Endothelial cell of umbilical vein (primary cell): Measurements from ENCODE around the gene ZP1. TPM values are rescaled to one million over a fixed set of nuclear protein-coding genes. Genes with fewer than 3 reads are reported as not detected.

Experiments used
- BruUV-seq: library from RNA; stranded (reverse); fragments of 400-500 nt; replicated peaks from 2 replicates; lab custom pipeline; 2021; lab: Mats Ljungman, UMichigan
- CTCF ChIA-PET: fragments of 300-600, 350-600 bp; sonication (Branson Sonifier 250); formaldehyde crosslinking; loops from one replicate; lab custom pipeline; 2021; ENCODE audit warnings: antibody characterized with exemption, inconsistent platforms; lab: Charles Lee
- POLR2A ChIA-PET: fragments of 300-600, 350-600 bp; sonication (Branson Sonifier 250); formaldehyde crosslinking; loops from one replicate; lab custom pipeline; 2021; ENCODE audit warnings: antibody characterized with exemption, inconsistent platforms; lab: Charles Lee
- DNase-seq: peaks from one replicate; pipeline ENCODE4 v3.0.0-alpha.2; 2011; ENCODE audit warnings: low read depth, low spot score
- FAIRE-seq: peaks from 2 replicates; lab custom pipeline; 2011; peaks lifted over from hg19 to GRCh38; lab: Jason Lieb, UNC
- H2AFZ ChIP-seq: 2 replicates; pipeline ENCODE4 v1.6.0; 2012; ENCODE audit warnings: low read depth, low read length, control low read depth, inconsistent platforms
- H3K27ac ChIP-seq: 2 replicates; pipeline ENCODE4 v1.5.1; 2011; ENCODE audit warnings: low read depth, mild to moderate bottlenecking, control low read depth, low read length, moderate library complexity; ENCODE audit not compliant: insufficient read depth
- H3K27me3 ChIP-seq, 2 experiments: 2 replicates each; pipeline versions ENCODE4 v1.6.0 to v1.6.1; 2011; ENCODE audit warnings: low read length in 2 of 2, mixed read lengths in 1 of 2; ENCODE audit not compliant: control insufficient read depth in 2 of 2, insufficient read depth in 2 of 2
- H3K36me3 ChIP-seq, 2 experiments: 2 replicates in 1 of 2; 3 replicates in 1 of 2; pipeline ENCODE4 v1.5.1; 2011; ENCODE audit warnings: low read length in 2 of 2, mild to moderate bottlenecking in 1 of 2, moderate library complexity in 1 of 2; ENCODE audit not compliant: control insufficient read depth in 2 of 2, insufficient read depth in 2 of 2; ENCODE audit errors: extremely low read depth in 1 of 2
- H3K4me1 ChIP-seq: 3 replicates; pipeline ENCODE4 v1.5.1; 2011; ENCODE audit warnings: mild to moderate bottlenecking, low read length; ENCODE audit not compliant: control insufficient read depth, insufficient read depth; ENCODE audit errors: extremely low read depth
- H3K4me2 ChIP-seq: 2 replicates; pipeline ENCODE4 v1.6.1; 2011; ENCODE audit warnings: low read length, control low read depth, mixed read lengths; ENCODE audit not compliant: insufficient read depth
- H3K4me3 ChIP-seq, 3 experiments: fragments of 200-600 bp in 1 of 3; sonication (generic), shearing (Covaris generic) in 1 of 3; replicated peaks in 1 of 3; 2 replicates each; pipeline ENCODE4 v1.5.1; 2011 to 2016; ENCODE audit warnings: control low read depth in 3 of 3, low read length in 3 of 3, mild to moderate bottlenecking in 2 of 3, inconsistent platforms in 1 of 3, low read depth in 1 of 3, moderate library complexity in 1 of 3; ENCODE audit not compliant: insufficient read depth in 1 of 3
- H3K79me2 ChIP-seq: 2 replicates; pipeline ENCODE4 v1.6.0; 2012; ENCODE audit warnings: low read length, inconsistent platforms; ENCODE audit not compliant: control insufficient read depth, insufficient read depth
- H3K9ac ChIP-seq: replicated peaks from 2 replicates; pipeline ENCODE3; 2011; ENCODE audit warnings: low read length, control low read depth; ENCODE audit not compliant: insufficient read depth; ENCODE audit errors: extremely low read depth
- H3K9me1 ChIP-seq: replicated peaks from 3 replicates; pipeline ENCODE4 v1.6.0; 2011; ENCODE audit warnings: mild to moderate bottlenecking, low read length; ENCODE audit not compliant: control insufficient read depth, insufficient read depth; ENCODE audit errors: extremely low read depth
- H3K9me3 ChIP-seq: replicated peaks from 2 replicates; pipeline ENCODE4 v1.5.1; 2012; ENCODE audit warnings: low read length, inconsistent platforms; ENCODE audit not compliant: control insufficient read depth, insufficient read depth
- H4K20me1 ChIP-seq: replicated peaks from 2 replicates; pipeline ENCODE3; 2011; ENCODE audit warnings: mild to moderate bottlenecking, low read length; ENCODE audit not compliant: control insufficient read depth, insufficient read depth; ENCODE audit errors: extremely low read depth
- FOS ChIP-seq: IDR thresholded peaks from 2 replicates; pipeline ENCODE4 v1.6.1; 2011; ENCODE audit warnings: mild to moderate bottlenecking, low read length, moderate library complexity, borderline replicate concordance; ENCODE audit not compliant: insufficient read depth
- JUN ChIP-seq: IDR thresholded peaks from 2 replicates; pipeline ENCODE4 v1.6.1; 2011; ENCODE audit warnings: borderline replicate concordance, low read depth; ENCODE audit not compliant: insufficient read length, insufficient read depth
- POLR2A ChIP-seq: IDR thresholded peaks from 2 replicates; pipeline ENCODE4 v1.6.1; 2012; ENCODE audit warnings: low read depth, mild to moderate bottlenecking, control low read depth, low read length
- dilution Hi-C: fragments of 300-500 bp; cut with MboI; formaldehyde crosslinking; loops from one replicate; pipeline ENCODE4 v1.15.0; 2019; ENCODE audit warnings: low sequenced_read_pairs; ENCODE audit not compliant: extremely low pct_ligation_motif_present
- intact Hi-C: fragments of 100-400 bp; cut with micrococcal nuclease; formaldehyde crosslinking; loops from one replicate; pipeline ENCODE4 v1.10.0; 2022
- polyA plus RNA-seq, 4 experiments: library from polyadenylated mRNA; depleted of rRNA in 3 of 4; stranded (reverse) in 3 of 4; unstranded in 1 of 4; fragments of >200 nt; gene quantifications; 2 replicates each; pipeline versions ENCODE4 v1.2.1 to v1.2.3, GENCODE V29; 2011 to 2012; ENCODE audit warnings: missing spikeins in 1 of 4
- total RNA-seq: library from RNA; stranded (reverse); gene quantifications from 2 replicates; pipeline ENCODE4 v1.2.3, GENCODE V29; 2021
- TF ChIP-seq, protein P1 (sequence below), 2 donors: IDR thresholded peaks; 1 replicate in 1 of 2; 2 replicates in 1 of 2; pipeline ENCODE4 v1.5.1; 2011; ENCODE audit warnings: low read length in 2 of 2, mild to moderate bottlenecking in 2 of 2, moderate library complexity in 2 of 2, control low read depth in 1 of 2, inconsistent platforms in 1 of 2, low read depth in 1 of 2; ENCODE audit not compliant: insufficient read depth in 1 of 2; ENCODE audit errors: extremely low read depth in 1 of 2

Gene ZP1
- total and polyA plus RNA-seq, 2 donors (not counting 3 experiments of a cell fraction or from before 2014, with no cell fraction given), result not detected

DNA sequence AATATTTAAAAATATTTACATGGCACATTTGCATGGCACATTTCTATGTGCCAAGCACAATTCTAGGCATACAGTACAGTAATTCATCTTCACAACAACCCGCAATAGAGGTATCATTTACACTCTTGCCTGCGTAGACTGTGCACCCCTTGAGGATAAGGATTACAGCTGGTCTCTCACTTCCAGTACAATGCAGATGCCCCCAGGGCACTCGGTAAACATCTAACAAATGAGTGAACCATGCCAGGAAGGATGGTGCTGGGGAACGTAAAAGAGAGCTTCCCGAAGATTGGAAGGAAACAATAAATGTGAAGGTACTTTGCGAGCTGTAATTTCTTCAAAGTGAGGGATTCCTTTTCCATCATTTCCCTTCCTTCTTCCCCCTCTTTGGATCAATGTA is 37.7 kb downstream of the ZP1 start:
- Histone ChIP-seq H4K20me1 (no peaks in the 10 kb centered on the region), H3K4me1 (peaks cover 20% of the 10 kb centered on the region), H3K27ac (peak overlapping the region; percentile 86), H3K27me3 (peaks cover 0 to 6% of the 10 kb centered on the region in 2 experiments), H3K9ac (peak overlapping the region; percentile 93), H3K79me2 (peaks cover 41% of the 10 kb centered on the region), H3K9me1 (no peaks in the 10 kb centered on the region), H3K36me3 (peaks cover 15 to 28% of the 10 kb centered on the region in 2 experiments), H3K4me2 (peak overlapping the region; percentile 81), H3K4me3 (peak overlapping the region in 2 of 3 experiments; percentile 77 to 84), H3K9me3 (no peaks in the 10 kb centered on the region), H2AFZ (no peak overlapping the region)
- ChIA-PET CTCF (interaction anchor here (0.8 to 13.1 kb wide), 5 partner anchors 9 to 130 kb away, joined by 3 to 300 read pairs (median 4); partner anchors contain the start of gene TMEM109), POLR2A (no interaction called here)
- TF ChIP-seq POLR2A (no peak), FOS (no peak)
- TF ChIP-seq, protein P1, sequence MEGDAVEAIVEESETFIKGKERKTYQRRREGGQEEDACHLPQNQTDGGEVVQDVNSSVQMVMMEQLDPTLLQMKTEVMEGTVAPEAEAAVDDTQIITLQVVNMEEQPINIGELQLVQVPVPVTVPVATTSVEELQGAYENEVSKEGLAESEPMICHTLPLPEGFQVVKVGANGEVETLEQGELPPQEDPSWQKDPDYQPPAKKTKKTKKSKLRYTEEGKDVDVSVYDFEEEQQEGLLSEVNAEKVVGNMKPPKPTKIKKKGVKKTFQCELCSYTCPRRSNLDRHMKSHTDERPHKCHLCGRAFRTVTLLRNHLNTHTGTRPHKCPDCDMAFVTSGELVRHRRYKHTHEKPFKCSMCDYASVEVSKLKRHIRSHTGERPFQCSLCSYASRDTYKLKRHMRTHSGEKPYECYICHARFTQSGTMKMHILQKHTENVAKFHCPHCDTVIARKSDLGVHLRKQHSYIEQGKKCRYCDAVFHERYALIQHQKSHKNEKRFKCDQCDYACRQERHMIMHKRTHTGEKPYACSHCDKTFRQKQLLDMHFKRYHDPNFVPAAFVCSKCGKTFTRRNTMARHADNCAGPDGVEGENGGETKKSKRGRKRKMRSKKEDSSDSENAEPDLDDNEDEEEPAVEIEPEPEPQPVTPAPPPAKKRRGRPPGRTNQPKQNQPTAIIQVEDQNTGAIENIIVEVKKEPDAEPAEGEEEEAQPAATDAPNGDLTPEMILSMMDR (IDR thresholded peaks at IDR 0.05; ENCODE audit: extremely low read depth in 1 of 2, insufficient read depth in 1 of 2, low read depth in 1 of 2, low read length in 2 of 2), result no peak
- TSS peak; percentile 40 for BruUV-seq
- FAIRE-seq, result no peak
- dilution Hi-C loops, result no loop called here
- intact Hi-C loops, result no loop called here
- no peak for DNase-seq

DNA sequence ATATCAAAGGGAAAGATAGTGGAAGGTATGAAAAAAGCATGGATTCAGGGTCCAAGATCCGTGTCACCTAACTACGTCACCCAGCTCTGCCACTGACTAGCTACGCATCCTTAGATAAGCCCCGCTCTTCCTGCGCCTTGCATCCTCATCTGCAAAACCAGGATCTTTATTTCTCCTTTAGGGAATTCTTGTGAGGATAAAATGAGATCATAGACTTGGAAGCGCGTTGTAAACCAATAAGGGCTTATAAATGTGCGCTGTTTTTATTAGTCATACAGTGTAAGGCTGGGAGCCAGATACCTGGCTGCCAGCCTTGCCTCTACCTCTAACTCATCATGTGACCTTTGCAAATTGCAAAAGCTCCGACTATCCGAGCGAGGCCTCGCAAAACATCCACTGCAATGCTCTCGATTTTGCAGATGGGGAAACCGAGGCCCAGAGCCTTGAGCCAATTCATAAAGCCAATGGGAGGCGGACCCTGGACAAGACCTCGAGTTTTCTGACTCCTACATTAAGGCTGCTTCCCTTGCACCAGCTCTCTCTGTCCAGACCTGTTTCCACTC is 38.3 kb downstream of the ZP1 start:
- BruUV-seq, result no TSS peak
- Histone ChIP-seq H3K9ac (peak overlapping the region; percentile 93), H3K4me1 (peaks cover 20% of the 10 kb centered on the region), H4K20me1 (no peaks in the 10 kb centered on the region), H3K27ac (peak overlapping the region; percentile 86), H3K4me3 (peak overlapping the region; percentile 77 to 89 (median 84)), H3K36me3 (peaks cover 14 to 25% of the 10 kb centered on the region in 2 experiments), H3K27me3 (peaks cover 0 to 6% of the 10 kb centered on the region in 2 experiments), H3K9me1 (no peaks in the 10 kb centered on the region), H3K4me2 (peak overlapping the region; percentile 81), H2AFZ (no peak overlapping the region), H3K79me2 (peaks cover 41% of the 10 kb centered on the region), H3K9me3 (no peaks in the 10 kb centered on the region)
- dilution Hi-C loops, result no loop called here
- FAIRE-seq, result peak; percentile 77
- intact Hi-C loops, result loop anchor here (1.0 kb wide), 2 partner anchors 9 to 32 kb away; partner anchors contain the start of gene TMEM109
- ChIA-PET CTCF (interaction anchor here (0.8 to 13.1 kb wide), 6 partner anchors 8 to 268 kb away, joined by 3 to 300 read pairs (median 4); partner anchors contain the start of gene TMEM109), POLR2A (interaction anchor here (0.7 kb wide), 1 partner anchor 18 kb away, joined by 3 read pairs; no protein-coding TSS in a partner anchor)
- peak; percentile 59 for DNase-seq
- TF ChIP-seq JUN, result peak; percentile 17
- no peak for TF ChIP-seq POLR2A
